ENCODE data around the gene C2CD2.
A peak's percentile ranks its signal among the peaks of the same experiment; 100 is the strongest.
"Not testable (repeated sequence)": the region's sequence is repeated elsewhere in the genome, so short reads cannot be mapped to it uniquely, and the experiment has no call there.

C2CD2 gene

GRCh38 chr21:41954654-41955499 is 1.1 kb upstream of the C2CD2 start:
- in situ Hi-C loops (cut with HindIII; ENCODE audit: low sequenced_read_pairs): no loop called here
- TF ChIP-seq CTCF (IDR thresholded peaks at IDR 0.05; ENCODE audit: low read depth, low read length): no peak
- no peak overlapping the region for H3K4me3 ChIP-seq (ENCODE audit: low read depth, low read length)
- no peak for DNase-seq (ENCODE audit: low read depth, low spot score)

- in situ Hi-C loops (cut with HindIII; ENCODE audit: low sequenced_read_pairs): no loop called here
- no peak for TF ChIP-seq CTCF (IDR thresholded peaks at IDR 0.05; ENCODE audit: low read depth, low read length)
- no peak for DNase-seq (ENCODE audit: low read depth, low spot score)
- peak overlapping the region; percentile 64 for H3K4me3 ChIP-seq (ENCODE audit: low read depth, low read length)
These were observed 478 bp downstream of the C2CD2 start for GRCh38 chr21:41953249-41953830.

DNA sequence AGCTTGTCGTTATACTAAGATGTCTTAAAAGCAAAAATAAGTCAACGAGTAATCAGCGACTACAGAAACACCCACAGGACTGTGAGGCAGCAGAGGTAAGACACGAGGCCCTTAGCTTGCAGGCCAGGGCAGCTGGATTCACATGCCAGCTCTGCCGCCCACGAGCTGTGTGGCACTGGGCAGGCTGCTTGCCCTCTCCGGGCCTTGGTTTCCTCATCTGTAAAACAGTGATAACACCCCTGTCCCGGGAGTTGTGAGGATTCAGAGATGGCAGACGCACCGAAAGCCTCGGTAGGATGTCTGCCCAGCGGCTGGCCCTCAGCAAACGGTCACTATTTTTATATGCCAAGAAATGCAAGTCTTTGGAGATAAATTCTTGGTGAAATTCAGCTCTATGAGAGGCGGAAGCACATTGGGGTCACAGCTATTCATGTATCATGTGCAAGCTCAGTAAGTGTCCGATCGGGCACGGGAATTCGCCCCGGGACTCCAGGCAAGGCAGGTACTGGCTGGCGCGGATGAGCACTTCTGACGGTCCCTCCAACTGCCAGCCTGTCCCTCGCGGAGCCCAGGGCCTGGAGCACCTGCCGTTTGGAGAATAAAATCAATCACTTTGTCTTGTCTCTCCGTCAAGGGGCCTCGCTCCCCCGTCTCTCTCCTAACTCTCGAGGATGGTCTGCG is 1.1 kb downstream of the C2CD2 start:
- no peak for DNase-seq (ENCODE audit: low read depth, low spot score)
- in situ Hi-C loops (cut with HindIII; ENCODE audit: low sequenced_read_pairs): no loop called here
- TF ChIP-seq CTCF (IDR thresholded peaks at IDR 0.05; ENCODE audit: low read depth, low read length): no peak
- peak overlapping the region; percentile 64 for H3K4me3 ChIP-seq (ENCODE audit: low read depth, low read length)

DNA sequence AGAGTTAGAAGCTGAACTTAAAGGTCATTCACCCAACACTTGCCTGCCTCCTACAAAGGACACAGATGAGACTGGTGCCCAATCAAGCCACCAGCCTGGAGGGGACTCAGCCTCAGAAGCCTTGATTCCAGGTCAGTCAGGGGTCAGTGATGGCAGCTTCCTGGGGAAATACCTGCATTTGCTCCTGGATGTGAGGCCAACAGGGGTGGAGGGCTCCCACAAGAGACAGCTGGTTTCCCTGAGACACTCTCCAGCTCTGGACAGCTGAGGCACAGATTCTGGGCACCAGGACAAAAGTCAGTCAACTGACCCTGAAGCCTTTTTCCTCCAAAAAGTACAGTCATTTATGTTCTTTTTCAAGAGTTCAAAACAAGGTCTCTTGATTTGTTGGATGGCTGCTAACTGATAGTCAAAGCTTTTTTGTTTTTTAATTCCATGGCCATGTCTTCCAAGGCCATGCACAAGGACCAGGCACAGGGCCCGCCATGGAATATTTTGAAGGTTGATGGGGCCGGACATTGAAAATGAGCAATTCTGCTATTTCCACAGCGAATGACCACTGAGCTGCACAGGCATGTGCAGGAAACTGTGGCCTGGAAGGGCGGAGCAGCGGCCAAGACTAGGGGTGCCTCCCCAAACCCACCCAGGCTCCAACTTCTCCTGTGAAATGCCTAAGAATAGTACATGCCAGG is 1.8 kb downstream of the C2CD2 start:
- no peak for DNase-seq (ENCODE audit: low read depth, low spot score)

DNA sequence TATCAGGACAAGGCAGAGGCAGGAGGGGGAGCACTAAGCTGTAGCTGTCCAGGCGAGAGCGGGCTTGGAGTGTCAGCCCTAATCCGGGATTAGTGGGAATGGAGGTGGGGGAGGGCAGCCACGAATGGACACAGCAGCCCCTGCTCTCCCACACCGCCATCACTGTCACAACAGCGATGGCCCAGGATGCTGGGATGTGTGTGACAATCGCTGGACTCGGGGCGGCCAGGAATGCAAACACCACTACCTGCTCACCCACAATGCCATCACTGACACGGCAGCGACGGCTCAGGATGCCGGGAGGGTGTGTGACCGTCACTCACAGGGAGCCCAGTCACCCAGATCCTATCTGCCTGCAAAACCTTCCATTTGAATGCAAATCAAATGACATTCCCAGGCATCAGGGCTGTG is 2.9 kb downstream of the C2CD2 start:
- no peak for TF ChIP-seq CTCF (IDR thresholded peaks at IDR 0.05; ENCODE audit: low read depth, low read length)
- no peak overlapping the region for H3K4me3 ChIP-seq (ENCODE audit: low read depth, low read length)
- no peak for DNase-seq (ENCODE audit: low read depth, low spot score)
- in situ Hi-C loops (cut with HindIII; ENCODE audit: low sequenced_read_pairs): no loop called here

More for the DNA sequence above, 1.8 kb downstream of the C2CD2 start:
- TF ChIP-seq CTCF (IDR thresholded peaks at IDR 0.05; ENCODE audit: low read depth, low read length): no peak
- H3K4me3 ChIP-seq (ENCODE audit: low read depth, low read length): peak overlapping the region; percentile 64
- in situ Hi-C loops (cut with HindIII; ENCODE audit: low sequenced_read_pairs): no loop called here

- H3K4me3 ChIP-seq (ENCODE audit: low read depth, low read length); in situ Hi-C loops (cut with HindIII; ENCODE audit: low sequenced_read_pairs); DNase-seq (ENCODE audit: low read depth, low spot score): not testable (repeated sequence)
These were observed 4.2 kb downstream of the C2CD2 start for GRCh38 chr21:41949631-41950030.
